Astrocyte (in vitro differentiated cells and primary cell): ENCODE data around the gene CSNK1G2. TPM values are rescaled to one million over a fixed set of nuclear protein-coding genes. Genes with fewer than 3 reads are reported as not detected.
"Not testable (repeated sequence)": the region's sequence is repeated elsewhere in the genome, so short reads cannot be mapped to it uniquely, and the experiment has no call there.

ENCODE experiments used
- DNase-seq: peaks from one replicate; pipeline ENCODE4 v3.0.0-alpha.2; 2010; ENCODE audit warnings: low read depth
- FAIRE-seq: peaks from 2 replicates; lab custom pipeline; 2011; peaks lifted over from hg19 to GRCh38; lab: Jason Lieb, UNC
- H2AFZ ChIP-seq: 2 replicates; pipeline ENCODE4 v1.6.0; 2012; ENCODE audit warnings: low read depth, low read length, inconsistent platforms
- H3K27ac ChIP-seq: 2 replicates; pipeline ENCODE4 v1.5.1; 2011; ENCODE audit warnings: low read depth, low read length, inconsistent platforms
- H3K27me3 ChIP-seq: 2 replicates; pipeline ENCODE4 v1.6.0; 2011; ENCODE audit warnings: low read length, inconsistent platforms; ENCODE audit not compliant: insufficient read depth
- H3K36me3 ChIP-seq: 2 replicates; pipeline ENCODE4 v1.5.1; 2011; ENCODE audit warnings: low read length, inconsistent platforms; ENCODE audit not compliant: insufficient read depth
- H3K4me1 ChIP-seq: 2 replicates; pipeline ENCODE4 v1.5.1; 2011; ENCODE audit warnings: low read length, inconsistent platforms; ENCODE audit not compliant: insufficient read depth
- H3K4me2 ChIP-seq: 2 replicates; pipeline ENCODE4 v1.6.0; 2012; ENCODE audit warnings: low read length, inconsistent platforms
- H3K4me3 ChIP-seq: 2 replicates; pipeline ENCODE4 v1.5.1; 2011; ENCODE audit warnings: low read depth, mild to moderate bottlenecking, low read length, inconsistent platforms; ENCODE audit not compliant: insufficient read depth
- H3K79me2 ChIP-seq: 2 replicates; pipeline ENCODE4 v1.6.0; 2012; ENCODE audit warnings: mild to moderate bottlenecking, low read length, inconsistent platforms; ENCODE audit not compliant: insufficient read depth
- H3K9ac ChIP-seq: 2 replicates; pipeline ENCODE4 v1.6.0; 2012; ENCODE audit warnings: mild to moderate bottlenecking, low read length, inconsistent platforms
- H3K9me3 ChIP-seq: 2 replicates; pipeline ENCODE4 v1.5.1; 2012; ENCODE audit warnings: low read depth, mild to moderate bottlenecking, low read length, inconsistent platforms; ENCODE audit not compliant: insufficient read depth
- H4K20me1 ChIP-seq: 2 replicates; pipeline ENCODE4 v1.6.0; 2012; ENCODE audit warnings: low read length, inconsistent platforms; ENCODE audit not compliant: insufficient read depth
- H3K27ac Mint-ChIP-seq: one replicate; pipeline ENCODE4 v1.8.0; 2021; ENCODE audit warnings: mild to moderate bottlenecking, mixed read lengths; ENCODE audit not compliant: unreplicated experiment
- H3K27me3 Mint-ChIP-seq: one replicate; pipeline ENCODE4 v1.8.0; 2021; ENCODE audit warnings: low read depth, mixed read lengths; ENCODE audit not compliant: unreplicated experiment
- H3K36me3 Mint-ChIP-seq: one replicate; pipeline ENCODE4 v1.8.0; 2021; ENCODE audit warnings: low read depth, mixed read lengths; ENCODE audit not compliant: unreplicated experiment
- H3K4me1 Mint-ChIP-seq: one replicate; pipeline ENCODE4 v1.8.0; 2021; ENCODE audit warnings: low read depth, mixed read lengths; ENCODE audit not compliant: unreplicated experiment
- H3K4me3 Mint-ChIP-seq: one replicate; pipeline ENCODE4 v1.8.0; 2021; ENCODE audit warnings: mild to moderate bottlenecking, moderate library complexity, mixed read lengths; ENCODE audit not compliant: unreplicated experiment
- H3K9me3 Mint-ChIP-seq: one replicate; pipeline ENCODE4 v1.8.0; 2021; ENCODE audit warnings: mild to moderate bottlenecking, mixed read lengths; ENCODE audit not compliant: unreplicated experiment
- EZH2 ChIP-seq: IDR thresholded peaks from 2 replicates; pipeline ENCODE4 v1.6.1; 2012; ENCODE audit warnings: mild to moderate bottlenecking, low read length, inconsistent platforms; ENCODE audit not compliant: insufficient read depth
- total RNA-seq: library from RNA; stranded (reverse); gene quantifications from 2 replicates; pipeline ENCODE4 v1.2.1, GENCODE V29; 2021
- TF ChIP-seq, protein P1 (sequence below): IDR thresholded peaks from 2 replicates; pipeline ENCODE4 v1.5.1; 2011; ENCODE audit warnings: low read depth, mild to moderate bottlenecking, inconsistent platforms, low read length, moderate library complexity; ENCODE audit not compliant: insufficient read depth

Gene CSNK1G2
- total RNA-seq, 1 donor from 2014 or later, result 64.1 TPM

DNA sequence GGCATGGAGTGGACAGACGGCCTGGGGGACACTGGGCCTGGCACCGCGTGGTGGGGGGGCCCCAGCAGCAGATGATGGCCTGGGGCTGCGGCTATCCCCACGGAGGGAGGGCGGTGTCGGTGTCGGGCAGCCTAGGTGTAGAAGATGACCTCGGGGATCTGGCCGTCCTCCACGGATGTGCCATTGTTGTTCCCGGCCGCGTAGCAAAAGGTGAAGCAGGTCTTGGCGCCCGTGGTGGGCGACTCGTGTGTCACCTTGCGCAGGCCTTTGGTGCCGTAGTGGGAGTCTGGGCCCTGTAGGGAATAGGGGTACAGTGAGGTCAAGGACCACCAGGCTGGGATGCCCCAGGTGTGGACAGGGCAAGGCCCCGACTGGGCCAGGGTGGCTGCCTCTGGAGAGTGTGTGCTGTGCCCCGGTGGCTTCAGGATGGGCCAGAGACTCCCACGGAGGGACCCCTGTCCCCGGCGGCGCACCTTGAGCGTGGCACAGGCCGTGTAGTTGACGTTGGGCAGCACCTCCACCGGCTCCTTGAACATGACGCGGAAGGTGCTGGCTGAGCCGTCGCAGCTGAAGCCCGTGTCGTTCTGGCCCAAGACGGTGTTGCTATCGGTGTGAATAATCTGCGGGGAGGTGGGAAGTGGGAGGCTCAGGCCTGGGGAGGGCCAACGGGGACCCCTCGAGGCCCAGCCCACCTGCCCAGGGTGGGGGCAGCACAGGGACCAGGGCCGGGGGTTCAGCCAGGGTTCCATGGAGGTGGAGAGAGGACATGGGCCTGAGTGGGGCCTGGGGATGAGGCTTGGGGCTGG lies 45.6 kb downstream of the CSNK1G2 start:
- TF ChIP-seq, protein P1, sequence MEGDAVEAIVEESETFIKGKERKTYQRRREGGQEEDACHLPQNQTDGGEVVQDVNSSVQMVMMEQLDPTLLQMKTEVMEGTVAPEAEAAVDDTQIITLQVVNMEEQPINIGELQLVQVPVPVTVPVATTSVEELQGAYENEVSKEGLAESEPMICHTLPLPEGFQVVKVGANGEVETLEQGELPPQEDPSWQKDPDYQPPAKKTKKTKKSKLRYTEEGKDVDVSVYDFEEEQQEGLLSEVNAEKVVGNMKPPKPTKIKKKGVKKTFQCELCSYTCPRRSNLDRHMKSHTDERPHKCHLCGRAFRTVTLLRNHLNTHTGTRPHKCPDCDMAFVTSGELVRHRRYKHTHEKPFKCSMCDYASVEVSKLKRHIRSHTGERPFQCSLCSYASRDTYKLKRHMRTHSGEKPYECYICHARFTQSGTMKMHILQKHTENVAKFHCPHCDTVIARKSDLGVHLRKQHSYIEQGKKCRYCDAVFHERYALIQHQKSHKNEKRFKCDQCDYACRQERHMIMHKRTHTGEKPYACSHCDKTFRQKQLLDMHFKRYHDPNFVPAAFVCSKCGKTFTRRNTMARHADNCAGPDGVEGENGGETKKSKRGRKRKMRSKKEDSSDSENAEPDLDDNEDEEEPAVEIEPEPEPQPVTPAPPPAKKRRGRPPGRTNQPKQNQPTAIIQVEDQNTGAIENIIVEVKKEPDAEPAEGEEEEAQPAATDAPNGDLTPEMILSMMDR, result no peak
- TF ChIP-seq EZH2, result no peak
- Mint-ChIP-seq H3K4me1 (no peaks in the 10 kb centered on the region), H3K36me3 (peaks cover 5% of the 10 kb centered on the region), H3K27me3 (no peaks in the 10 kb centered on the region), H3K4me3 (no peak overlapping the region), H3K9me3 (no peaks in the 10 kb centered on the region), H3K27ac (no peak overlapping the region)
- Histone ChIP-seq H3K4me2 (no peak overlapping the region), H3K9me3 (no peaks in the 10 kb centered on the region), H3K27me3 (no peaks in the 10 kb centered on the region), H3K4me1 (no peaks in the 10 kb centered on the region), H4K20me1 (peaks cover 10% of the 10 kb centered on the region), H3K36me3 (peaks cover 14% of the 10 kb centered on the region), H3K4me3 (no peak overlapping the region), H2AFZ (no peak overlapping the region), H3K79me2 (no peaks in the 10 kb centered on the region), H3K9ac (no peak overlapping the region), H3K27ac (no peak overlapping the region)
- DNase-seq (no peak), FAIRE-seq (no peak)

GRCh38 chr19:1987197-1988187 lies 46.5 kb downstream of the CSNK1G2 start:
- TF ChIP-seq, protein P1, result no peak
- TF ChIP-seq EZH2, result no peak
- Histone ChIP-seq H3K79me2 (no peaks in the 10 kb centered on the region), H3K4me2 (no peak overlapping the region), H3K4me1 (no peaks in the 10 kb centered on the region), H3K9me3 (no peaks in the 10 kb centered on the region), H3K9ac (no peak overlapping the region), H3K27me3 (no peaks in the 10 kb centered on the region), H4K20me1 (peaks cover 10% of the 10 kb centered on the region), H3K36me3 (peaks cover 10% of the 10 kb centered on the region), H3K27ac (no peak overlapping the region), H3K4me3 (no peak overlapping the region), H2AFZ (no peak overlapping the region)
- no peak overlapping the region for H3K27ac Mint-ChIP-seq
- H3K9me3 Mint-ChIP-seq, result no peaks in the 10 kb centered on the region
- H3K4me3 Mint-ChIP-seq, result no peak overlapping the region
- H3K27me3 Mint-ChIP-seq, result no peaks in the 10 kb centered on the region
- FAIRE-seq (no peak), DNase-seq (no peak)
- H3K4me1 Mint-ChIP-seq, result no peaks in the 10 kb centered on the region
- H3K36me3 Mint-ChIP-seq, result peaks cover 8% of the 10 kb centered on the region

DNA sequence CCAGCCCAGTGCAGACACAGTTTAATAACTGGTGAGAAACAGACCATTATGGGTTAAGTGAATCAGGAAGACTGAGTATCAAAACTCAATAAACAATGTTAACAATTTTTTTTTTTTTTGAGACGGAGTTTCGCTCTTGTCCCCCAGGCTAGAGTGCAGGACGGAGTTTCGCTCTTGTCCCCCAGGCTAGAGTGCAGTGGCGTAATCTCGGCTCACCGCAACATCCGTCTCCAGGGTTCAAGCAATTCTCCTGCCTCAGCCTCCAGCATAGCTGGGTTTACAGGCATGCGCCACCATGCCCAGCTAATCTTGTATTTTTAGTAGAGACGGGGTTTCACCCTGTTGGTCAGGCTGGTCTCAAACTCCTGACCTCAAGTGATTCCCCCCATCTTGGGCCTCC lies 47.5 kb downstream of the CSNK1G2 start:
- not testable (repeated sequence) for H3K27me3 ChIP-seq, H3K27ac Mint-ChIP-seq, H3K4me3 ChIP-seq, H3K4me3 Mint-ChIP-seq, H3K27me3 Mint-ChIP-seq, H3K9me3 Mint-ChIP-seq, H3K27ac ChIP-seq, H2AFZ ChIP-seq, H3K4me1 Mint-ChIP-seq, DNase-seq, H3K9me3 ChIP-seq, H3K4me1 ChIP-seq, H3K79me2 ChIP-seq, H3K36me3 Mint-ChIP-seq, H3K36me3 ChIP-seq, H3K4me2 ChIP-seq, FAIRE-seq, H3K9ac ChIP-seq
- peaks cover 10% of the 10 kb centered on the region for H4K20me1 ChIP-seq
